GM19397 (cell line): ENCODE data around the gene NQO2.

ENCODE experiments used
- ATAC-seq: cut with Tn5 transposase; IDR thresholded peaks from one replicate; pipeline ENCODE4 v1.9.1; 2021; ENCODE audit warnings: mild to moderate bottlenecking, moderate library complexity; ENCODE audit not compliant: unreplicated experiment

Gene NQO2

GRCh38 chr6:3068329-3069214 is 68.9 kb downstream of the NQO2 start, which contains the start of gene RIPK1:
Gene RIPK1 (plus strand): TSS chr6:3068494. CDS start chr6:3076824, 8,330 bp downstream.
- ATAC-seq, result peak; percentile 84
